NCI-H524 (cell line): Measurements from ENCODE around the gene DNASE1L1.

Source experiments
- DNase-seq, 2 experiments: peaks; one replicate each; lab custom pipeline; 2025; lab: John Stamatoyannopoulos, UW

DNASE1L1 gene

DNA sequence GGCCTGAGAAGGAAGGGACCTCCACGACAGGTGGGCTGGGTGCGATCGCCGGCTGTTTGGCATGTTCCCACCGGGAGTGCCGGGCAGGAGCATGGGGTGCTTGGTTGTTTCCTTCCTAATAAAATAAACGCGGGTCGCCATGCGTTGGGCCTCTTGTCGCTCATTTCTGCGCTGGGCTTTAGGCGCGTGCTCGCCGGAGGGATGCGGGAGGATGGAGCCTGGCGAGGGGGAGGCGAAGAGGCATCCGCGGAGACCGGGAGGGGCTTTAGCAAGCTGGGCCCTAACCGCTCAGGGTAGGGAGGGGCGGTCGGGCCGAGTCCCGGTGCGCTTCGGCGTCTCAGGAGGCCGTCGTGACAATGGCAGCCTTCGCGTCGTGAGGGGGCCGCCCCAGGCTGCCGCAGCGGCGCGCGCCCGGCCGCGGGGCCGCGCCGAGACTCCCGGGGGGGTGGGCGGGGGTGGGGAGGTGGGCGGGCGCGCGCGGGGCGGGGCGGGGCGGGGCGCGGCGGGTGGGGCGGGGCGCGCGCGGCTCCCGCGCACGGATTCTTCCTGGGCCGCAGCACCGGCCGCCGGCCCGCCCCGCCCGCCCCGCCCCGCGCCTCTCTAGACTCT is 27.4 kb upstream of the DNASE1L1 start:
- DNase-seq, result peak in 1 of 2 experiments; percentile 49

- DNase-seq, result no peak
Observed at GRCh38 chrX:154435171-154435733, 26.2 kb upstream of the DNASE1L1 start.

DNA sequence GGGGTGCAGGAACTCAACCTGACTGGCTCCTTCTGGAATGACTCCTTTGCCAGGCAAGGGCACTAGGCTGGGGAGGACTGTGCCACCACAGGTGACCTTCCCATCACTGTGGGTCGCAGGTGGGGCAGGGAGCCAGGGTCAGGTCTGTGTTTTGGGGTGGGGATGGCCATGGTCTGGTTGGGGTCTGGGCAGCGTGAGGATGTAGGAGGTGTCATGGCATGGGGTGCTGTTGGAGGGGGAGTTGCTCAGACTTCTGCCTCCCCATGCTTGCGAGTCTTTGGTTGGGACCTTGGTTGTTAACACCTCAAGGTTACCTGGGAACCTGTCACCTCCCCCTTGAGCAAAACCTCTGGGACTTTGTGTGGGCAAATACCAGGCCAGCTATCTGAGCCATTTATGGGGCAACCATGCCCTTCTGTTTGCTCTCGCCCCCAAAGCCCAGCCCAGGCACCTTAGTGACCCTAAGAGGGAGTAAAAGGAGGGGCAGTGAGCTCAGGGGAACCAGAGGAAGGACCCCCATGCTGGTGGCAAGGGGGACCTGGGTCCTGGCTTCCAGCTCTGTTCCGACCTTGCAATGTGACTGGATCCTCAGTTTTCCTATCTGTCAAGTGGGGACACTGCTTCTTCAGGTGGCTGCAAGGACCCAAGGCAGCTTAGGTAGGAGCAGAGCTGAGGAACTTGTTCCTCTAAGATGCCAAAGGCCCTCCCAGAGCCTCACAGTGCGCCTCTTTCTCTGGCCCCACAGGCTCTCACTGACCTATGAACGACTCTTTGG is 25.5 kb upstream of the DNASE1L1 start:
- DNase-seq, result no peak

DNA sequence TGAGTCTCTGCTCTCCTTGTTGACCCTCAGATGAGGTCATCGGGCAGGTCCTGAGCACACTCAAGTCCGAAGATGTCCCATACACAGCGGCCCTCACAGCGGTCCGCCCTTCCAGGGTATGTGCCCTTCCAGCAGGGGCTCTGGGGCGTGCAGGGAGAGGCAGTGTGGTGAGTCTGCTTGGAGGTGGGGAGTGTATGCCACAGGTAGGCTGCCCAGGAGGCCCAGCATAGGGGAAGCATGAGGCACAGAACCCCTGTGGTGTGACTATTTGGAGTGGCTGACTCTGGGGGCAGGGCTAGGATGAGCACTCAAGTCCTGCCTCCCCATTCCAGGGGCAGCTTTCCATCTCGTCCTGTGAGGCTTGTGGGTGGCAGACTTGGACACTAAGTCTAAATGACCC is 24.6 kb upstream of the DNASE1L1 start:
- no peak for DNase-seq

DNA sequence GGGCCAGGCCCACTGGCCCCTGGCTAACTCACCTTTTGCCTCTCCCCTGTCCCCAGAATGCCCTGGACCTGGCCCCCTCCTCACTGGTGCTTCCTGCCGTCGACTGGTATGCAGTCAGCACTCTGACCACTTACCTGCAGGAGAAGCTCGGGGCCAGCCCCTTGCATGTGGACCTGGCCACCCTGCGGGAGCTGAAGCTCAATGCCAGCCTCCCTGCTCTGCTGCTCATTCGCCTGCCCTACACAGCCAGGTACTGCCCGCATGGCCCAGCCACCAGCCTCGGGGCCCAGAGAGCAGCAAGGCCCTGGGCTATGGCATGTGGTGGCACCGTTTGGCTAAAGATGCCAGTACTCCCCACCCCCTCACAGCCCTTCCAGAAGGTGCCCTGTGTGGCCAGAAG is 23.2 kb upstream of the DNASE1L1 start:
- DNase-seq, result no peak

- no peak for DNase-seq
Observed at GRCh38 chrX:154431341-154431740, 22.3 kb upstream of the DNASE1L1 start.

GRCh38 chrX:154430916-154431315 is 21.9 kb upstream of the DNASE1L1 start:
- DNase-seq, result no peak

GRCh38 chrX:154430479-154430878 is 21.4 kb upstream of the DNASE1L1 start:
- no peak for DNase-seq

- DNase-seq, result no peak
Observed at GRCh38 chrX:154429711-154430110, 20.7 kb upstream of the DNASE1L1 start.

DNA sequence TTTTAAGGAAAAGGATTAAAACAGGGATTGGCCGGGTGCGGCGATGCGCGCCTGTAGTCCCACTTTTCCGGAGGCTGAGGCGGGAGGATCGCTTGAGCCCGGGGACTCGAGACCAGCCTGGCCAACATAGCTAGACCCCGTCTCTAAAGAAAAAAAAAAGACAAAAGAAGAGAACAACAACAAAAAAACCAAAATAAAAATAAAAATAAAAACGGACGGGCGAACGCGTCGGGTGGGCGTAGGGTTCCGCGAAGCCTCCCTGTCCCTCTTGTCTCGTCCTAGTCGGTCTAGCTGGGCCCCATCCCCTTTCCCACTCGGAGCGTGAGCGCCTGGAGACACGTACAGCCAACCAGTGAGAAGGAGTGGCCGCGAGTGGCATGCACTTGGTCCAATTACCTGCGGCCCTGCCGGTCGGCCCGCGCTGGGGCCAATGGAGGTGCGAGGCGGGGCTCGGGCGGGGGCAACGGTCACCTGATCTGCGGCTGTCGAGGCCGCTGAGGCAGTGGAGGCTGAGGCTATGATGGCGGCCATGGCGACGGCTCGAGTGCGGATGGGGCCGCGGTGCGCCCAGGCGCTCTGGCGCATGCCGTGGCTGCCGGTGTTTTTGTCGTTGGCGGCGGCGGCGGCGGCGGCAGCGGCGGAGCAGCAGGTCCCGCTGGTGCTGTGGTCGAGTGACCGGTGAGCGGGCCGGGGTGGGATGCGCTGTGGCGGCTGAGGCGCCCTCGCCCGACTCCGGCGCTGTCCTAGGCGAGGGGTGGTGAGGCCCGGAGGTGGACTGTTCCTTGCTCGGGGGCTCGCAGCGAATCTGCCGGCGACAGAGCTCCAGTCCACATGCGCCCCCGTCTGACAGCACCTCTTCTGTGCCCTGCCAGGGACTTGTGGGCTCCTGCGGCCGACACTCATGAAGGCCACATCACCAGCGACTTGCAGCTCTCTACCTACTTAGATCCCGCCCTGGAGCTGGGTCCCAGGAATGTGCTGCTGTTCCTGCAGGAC is 19.4 kb upstream of the DNASE1L1 start, which contains the start of gene ATP6AP1:
ATP6AP1 (plus strand) TSS at position 502 of the 996 bp plus-strand sequence; CDS start at position 518, 16 bp downstream.
- peak; percentile 92 to 97 for DNase-seq

DNA sequence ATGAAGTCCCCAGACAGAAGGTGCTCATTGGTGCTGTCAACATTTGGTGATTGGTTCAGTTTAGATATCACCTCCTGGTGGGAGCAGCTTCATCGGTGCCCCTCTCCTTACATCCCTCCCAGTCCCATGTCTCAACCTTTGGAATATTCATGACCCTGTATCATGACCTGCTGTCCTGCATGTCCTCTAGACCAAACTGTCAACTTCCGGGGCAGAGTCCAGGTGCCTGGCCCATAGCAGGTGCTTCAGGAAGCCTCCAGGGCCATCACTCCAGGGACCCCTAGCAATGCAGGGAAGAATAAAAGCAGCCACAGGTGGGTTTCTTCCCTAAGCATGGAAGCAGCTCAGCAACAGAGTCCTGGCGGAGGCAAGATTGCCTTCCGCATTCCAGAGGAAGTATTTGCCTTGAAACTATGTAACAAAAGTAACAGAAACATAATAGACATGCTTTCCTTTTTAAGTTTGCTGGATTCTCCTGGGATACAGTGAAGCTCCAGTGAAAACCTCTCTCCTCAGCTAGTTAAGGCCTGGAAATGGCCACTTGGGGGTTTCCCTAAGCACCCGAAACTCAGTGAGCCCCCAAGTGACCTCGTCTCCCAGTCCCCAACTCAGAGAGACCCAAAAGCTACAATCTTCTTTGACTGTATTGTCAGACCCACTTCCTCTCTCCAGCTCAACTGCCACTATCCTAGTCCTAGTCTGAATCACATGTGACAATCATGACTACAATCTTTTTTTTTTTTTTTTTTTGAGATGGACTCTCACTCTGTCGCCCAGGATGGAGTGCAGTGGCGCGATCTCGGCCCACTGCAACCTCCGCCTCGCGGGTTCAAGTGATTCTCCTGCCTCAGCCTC is 18.1 kb upstream of the DNASE1L1 start:
- DNase-seq, result no peak

GRCh38 chrX:154420402-154420756 is 11.3 kb upstream of the DNASE1L1 start:
- no peak for DNase-seq

DNA sequence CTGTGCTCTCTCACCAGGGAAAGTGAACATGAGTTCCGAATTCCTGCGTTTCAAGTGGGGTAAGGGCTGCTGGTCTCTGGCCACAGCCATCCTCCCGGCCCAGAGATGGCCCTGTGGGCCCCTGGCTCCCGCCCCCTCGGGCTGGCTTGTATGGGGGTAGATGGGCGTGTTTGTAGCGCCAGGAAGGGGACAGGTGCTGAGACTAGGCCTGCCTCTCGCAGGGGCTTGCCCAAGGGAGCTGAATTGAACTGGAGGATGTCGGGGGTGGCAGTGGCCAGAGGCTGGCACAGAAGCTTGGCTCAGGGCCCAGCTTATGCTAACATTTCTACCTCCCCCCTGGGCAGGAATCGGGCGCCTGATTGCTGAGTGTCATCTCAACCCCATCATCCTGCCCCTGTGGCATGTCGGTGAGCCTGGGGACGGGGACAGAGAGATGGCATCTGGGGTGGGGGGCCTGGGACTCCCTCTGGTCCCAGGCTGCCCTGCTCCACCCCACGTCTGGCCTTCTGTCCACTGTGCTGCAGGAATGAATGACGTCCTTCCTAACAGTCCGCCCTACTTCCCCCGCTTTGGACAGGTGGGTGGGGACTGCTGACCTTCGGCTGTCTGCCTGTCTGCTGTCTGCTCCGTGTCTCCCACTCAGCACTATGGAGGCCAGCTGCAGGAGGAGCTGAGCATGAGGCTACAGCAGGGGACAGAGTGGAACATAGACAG is 10.8 kb upstream of the DNASE1L1 start:
- no peak for DNase-seq

- no peak for DNase-seq
Observed at GRCh38 chrX:154419189-154419588, 10.1 kb upstream of the DNASE1L1 start.

GRCh38 chrX:154417157-154417556 is 8.1 kb upstream of the DNASE1L1 start:
- peak in 1 of 2 experiments; percentile 61 for DNase-seq

GRCh38 chrX:154413142-154413541 is 4.1 kb upstream of the DNASE1L1 start:
- no peak for DNase-seq

- DNase-seq, result no peak
Observed at GRCh38 chrX:154412468-154412867, 3.4 kb upstream of the DNASE1L1 start.

DNA sequence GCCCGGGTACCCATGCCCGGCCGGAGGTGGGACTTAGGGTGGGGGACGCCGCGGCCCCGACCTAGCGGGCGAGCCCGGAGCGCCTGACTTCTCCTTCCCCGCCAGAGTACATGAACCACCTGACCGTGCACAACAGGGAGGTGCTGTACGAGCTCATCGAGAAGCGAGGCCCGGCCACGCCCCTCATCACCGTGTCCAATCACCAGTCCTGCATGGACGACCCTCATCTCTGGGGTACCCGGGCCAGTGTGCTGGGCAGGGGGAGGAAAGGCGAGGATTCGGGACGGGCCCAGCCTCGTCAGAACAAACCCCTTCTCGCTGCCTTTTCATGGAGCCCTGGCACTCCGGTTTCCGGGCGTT is 2.9 kb upstream of the DNASE1L1 start:
- DNase-seq, result peak in 1 of 2 experiments; percentile 67

DNA sequence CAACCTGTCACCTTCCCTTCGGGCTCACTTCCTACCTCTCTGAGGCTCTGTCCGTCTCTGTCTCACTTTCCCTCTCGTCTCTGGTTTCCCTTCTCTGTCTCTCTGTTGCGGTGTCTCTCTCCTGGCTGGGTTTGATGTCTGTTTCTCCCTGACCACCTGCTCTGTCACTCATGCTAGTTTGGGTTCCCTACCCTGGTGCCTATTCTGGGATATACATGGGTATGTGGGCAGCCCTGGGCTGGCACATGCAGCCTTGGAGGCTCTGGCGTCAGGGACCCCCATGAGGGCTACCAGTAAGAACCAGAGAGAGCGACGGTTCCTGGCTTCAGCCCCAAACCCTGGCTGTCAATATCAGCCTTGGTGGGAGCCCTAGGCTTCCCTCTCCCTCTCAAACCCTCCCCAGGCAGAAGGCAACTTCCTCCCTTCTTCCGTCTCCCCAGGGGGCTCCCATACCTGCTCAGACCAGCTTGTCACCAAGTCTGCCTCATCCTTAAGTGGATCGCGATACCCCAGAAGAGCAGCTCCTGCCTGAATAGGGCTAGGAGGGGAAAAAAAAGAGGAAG is 314 bp downstream of the DNASE1L1 start:
- DNase-seq, result no peak

DNA sequence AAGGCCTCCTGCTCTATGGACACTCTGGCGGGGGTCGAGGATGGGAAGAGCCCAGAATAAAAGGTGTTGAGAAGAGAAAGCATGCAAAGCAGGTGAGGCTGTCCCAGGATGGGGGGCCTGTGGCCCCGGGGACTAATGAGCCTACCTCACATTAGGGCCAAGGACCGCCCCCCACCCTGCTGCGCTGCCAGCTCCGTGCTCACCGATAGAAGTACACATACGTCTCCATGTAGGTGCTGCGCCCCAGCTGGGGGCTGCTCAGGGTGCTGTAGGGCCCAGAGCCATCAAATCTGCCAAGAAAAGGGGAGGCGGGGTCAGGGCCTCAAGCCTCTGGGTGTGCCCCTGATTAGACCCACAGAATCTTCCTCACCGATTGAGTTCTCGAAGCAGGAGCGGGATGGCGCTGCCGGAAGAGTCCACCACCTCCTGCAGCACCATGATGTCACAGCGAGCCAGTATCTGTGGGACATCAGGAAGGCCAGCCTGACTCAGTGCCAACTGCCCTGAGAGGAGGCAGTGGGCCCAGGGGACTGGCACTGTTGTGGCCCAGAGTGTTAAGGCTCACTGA is 4.3 kb downstream of the DNASE1L1 start:
- no peak for DNase-seq
